Smooth muscle cell (in vitro differentiated cells): ENCODE measurements around the gene UBAC2. TPM values are rescaled to one million over a fixed set of nuclear protein-coding genes. Genes with fewer than 3 reads are reported as not detected.

Experiments used
- DNase-seq: peaks from one replicate; lab custom pipeline; 2025; ENCODE audit not compliant: unreplicated experiment; lab: John Stamatoyannopoulos, UW
- H2AFZ ChIP-seq: fragments of 200-600 bp; sonication (generic); 2 replicates; pipeline ENCODE4 v1.6.0; 2016; ENCODE audit warnings: antibody characterized with exemption, low read depth, mild to moderate bottlenecking
- H3F3A ChIP-seq: fragments of 200-600 bp; sonication (generic); 2 replicates; pipeline ENCODE4 v1.6.0; 2017; ENCODE audit warnings: antibody characterized with exemption, low read depth
- H3K27ac ChIP-seq: fragments of 200-600 bp; sonication (generic); 2 replicates; pipeline ENCODE4 v1.5.1; 2016; ENCODE audit warnings: low read depth, mild to moderate bottlenecking
- H3K27me3 ChIP-seq: fragments of 200-600 bp; sonication (generic); 2 replicates; pipeline ENCODE4 v1.6.1; 2016; ENCODE audit warnings: low read depth, mild to moderate bottlenecking
- H3K36me3 ChIP-seq: fragments of 200-600 bp; sonication (generic); 2 replicates; pipeline ENCODE4 v1.5.1; 2016; ENCODE audit warnings: low read depth
- H3K4me1 ChIP-seq: fragments of 200-600 bp; sonication (generic); 2 replicates; pipeline ENCODE4 v1.5.1; 2016; ENCODE audit warnings: low read depth
- H3K4me2 ChIP-seq: fragments of 200-600 bp; sonication (generic); 2 replicates; pipeline ENCODE4 v1.6.0; 2016; ENCODE audit warnings: mild to moderate bottlenecking
- H3K4me3 ChIP-seq: fragments of 200-600 bp; sonication (generic); 2 replicates; pipeline ENCODE4 v1.5.1; 2016; ENCODE audit warnings: mild to moderate bottlenecking
- H3K79me2 ChIP-seq: fragments of 200-600 bp; sonication (generic); 2 replicates; pipeline ENCODE4 v1.6.0; 2016; ENCODE audit warnings: low read depth, mild to moderate bottlenecking
- H3K9ac ChIP-seq: fragments of 200-600 bp; sonication (generic); 2 replicates; pipeline ENCODE4 v1.6.0; 2016; ENCODE audit warnings: low read depth
- H3K9me3 ChIP-seq: fragments of 200-600 bp; sonication (generic); replicated peaks from 2 replicates; pipeline ENCODE4 v1.5.1; 2016; ENCODE audit warnings: low read depth
- H4K20me1 ChIP-seq: fragments of 200-600 bp; sonication (generic); 2 replicates; pipeline ENCODE4 v1.6.0; 2016; ENCODE audit warnings: low read depth
- CTCF ChIP-seq: fragments of 200-600 bp; sonication (generic); IDR thresholded peaks from 2 replicates; pipeline ENCODE4 v1.5.1; 2017; ENCODE audit warnings: borderline replicate concordance, mild to moderate bottlenecking, antibody characterized with exemption; ENCODE audit not compliant: insufficient read depth, poor library complexity, severe bottlenecking
- WGBS: methylation state at CpG from one replicate; pipeline ENCODE4 v1.1.7; 2016; ENCODE audit warnings: low lambda C conversion rate; 5-methylcytosine and 5-hydroxymethylcytosine counted together
- polyA plus RNA-seq: library from polyadenylated mRNA; unstranded; fragments of >200 nt; fragmentation: Nextera tagmentation; extraction: Ambion mirVana; gene quantifications from 2 replicates; pipeline ENCODE4 v1.2.1, GENCODE V29; 2016
- total RNA-seq: library from RNA; depleted of rRNA; stranded (reverse); fragments of >200 nt; gene quantifications from 2 replicates; pipeline ENCODE4 v1.2.3, GENCODE V29; 2014

UBAC2 gene
- total and polyA plus RNA-seq, 2 experiments from 2014 or later = 58.4 to 74.0 TPM

GRCh38 chr13:99313501-99313900, 112.8 kb downstream of the UBAC2 start:
- Histone ChIP-seq H3K4me3 (no peak overlapping the region), H3K27me3 (no peaks in the 10 kb centered on the region), H3K4me2 (no peak overlapping the region), H3K4me1 (peaks cover 15% of the 10 kb centered on the region), H3F3A (peaks cover 20% of the 10 kb centered on the region), H3K79me2 (peaks cover 6% of the 10 kb centered on the region), H3K27ac (no peak overlapping the region), H4K20me1 (no peaks in the 10 kb centered on the region), H3K36me3 (no peaks in the 10 kb centered on the region), H3K9ac (no peak overlapping the region), H3K9me3 (no peaks in the 10 kb centered on the region), H2AFZ (no peak overlapping the region)
- 89% methylated on average over 3 of the region's 3 CpGs for WGBS
- no peak for TF ChIP-seq CTCF
- no peak for DNase-seq

GRCh38 chr13:99313941-99314340, 113.3 kb downstream of the UBAC2 start:
- WGBS = 94% methylated on average over 1 of the region's 1 CpG
- H3K27me3 ChIP-seq = no peaks in the 10 kb centered on the region
- H3K27ac ChIP-seq = no peak overlapping the region
- H3K9me3 ChIP-seq = no peaks in the 10 kb centered on the region
- peaks cover 6% of the 10 kb centered on the region for H3K79me2 ChIP-seq
- peaks cover 11% of the 10 kb centered on the region for H3K4me1 ChIP-seq
- no peak for TF ChIP-seq CTCF
- H3F3A ChIP-seq = peaks cover 16% of the 10 kb centered on the region
- H3K36me3 ChIP-seq = no peaks in the 10 kb centered on the region
- H3K4me3 ChIP-seq = no peak overlapping the region
- no peak for DNase-seq
- H3K4me2 ChIP-seq = no peak overlapping the region
- H2AFZ ChIP-seq = no peak overlapping the region
- H3K9ac ChIP-seq = no peak overlapping the region
- H4K20me1 ChIP-seq = no peaks in the 10 kb centered on the region

GRCh38 chr13:99314640-99315176, 114.1 kb downstream of the UBAC2 start:
- H3K9me3 ChIP-seq = no peaks in the 10 kb centered on the region
- no peaks in the 10 kb centered on the region for H3K36me3 ChIP-seq
- H3K4me2 ChIP-seq = no peak overlapping the region
- H2AFZ ChIP-seq = no peak overlapping the region
- no peak for DNase-seq
- H3K9ac ChIP-seq = no peak overlapping the region
- H3K27ac ChIP-seq = no peak overlapping the region
- 87% methylated on average over 10 of the region's 10 CpGs for WGBS
- no peaks in the 10 kb centered on the region for H3K27me3 ChIP-seq
- H3F3A ChIP-seq = peaks cover 13% of the 10 kb centered on the region
- TF ChIP-seq CTCF = no peak
- H3K4me3 ChIP-seq = no peak overlapping the region
- no peaks in the 10 kb centered on the region for H4K20me1 ChIP-seq
- peaks cover 10% of the 10 kb centered on the region for H3K4me1 ChIP-seq
- peaks cover 6% of the 10 kb centered on the region for H3K79me2 ChIP-seq

DNA sequence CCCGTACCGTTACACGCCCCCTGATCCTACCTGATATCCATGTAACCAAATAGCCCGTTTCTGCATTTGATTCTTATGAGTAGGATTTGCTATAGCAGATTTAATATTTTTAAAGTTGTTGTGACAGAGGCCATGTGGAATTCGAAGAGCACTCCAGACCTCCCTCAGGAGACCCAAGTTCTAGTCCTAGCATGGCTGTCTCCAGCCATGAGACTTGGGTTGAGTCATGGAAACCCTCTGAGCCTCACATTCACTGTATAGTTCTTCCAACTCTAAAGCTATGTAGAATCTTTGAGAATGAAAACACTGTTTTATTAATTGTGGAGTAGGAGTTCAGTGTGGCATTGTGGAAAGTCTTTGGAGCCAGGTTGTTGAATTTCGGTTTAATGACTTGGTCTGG, 114.5 kb downstream of the UBAC2 start:
- H3K4me1 ChIP-seq = peaks cover 10% of the 10 kb centered on the region
- H4K20me1 ChIP-seq = no peaks in the 10 kb centered on the region
- H2AFZ ChIP-seq = no peak overlapping the region
- no peak overlapping the region for H3K27ac ChIP-seq
- no peaks in the 10 kb centered on the region for H3K9me3 ChIP-seq
- no peak overlapping the region for H3K4me2 ChIP-seq
- no peak for DNase-seq
- no peak for TF ChIP-seq CTCF
- WGBS = 93% methylated on average over 6 of the region's 6 CpGs
- H3K4me3 ChIP-seq = no peak overlapping the region
- H3F3A ChIP-seq = peaks cover 13% of the 10 kb centered on the region
- no peak overlapping the region for H3K9ac ChIP-seq
- no peaks in the 10 kb centered on the region for H3K27me3 ChIP-seq
- peaks cover 6% of the 10 kb centered on the region for H3K79me2 ChIP-seq
- H3K36me3 ChIP-seq = no peaks in the 10 kb centered on the region
